DND-41 (cell line): ENCODE results near the gene POLR2I.

Experiments used
- EZH2 ChIP-seq: IDR thresholded peaks from 3 replicates; pipeline ENCODE4 v1.6.1; 2012; ENCODE audit warnings: borderline replicate concordance, low read depth, mild to moderate bottlenecking, moderate library complexity, low read length, inconsistent platforms; ENCODE audit not compliant: severe bottlenecking
- TF ChIP-seq, protein P1 (sequence below): IDR thresholded peaks from 2 replicates; pipeline ENCODE4 v1.5.1; 2012; ENCODE audit warnings: borderline replicate concordance, low read length, moderate library complexity, mild to moderate bottlenecking; ENCODE audit not compliant: poor library complexity, severe bottlenecking; ENCODE audit errors: extremely low read depth

DNA sequence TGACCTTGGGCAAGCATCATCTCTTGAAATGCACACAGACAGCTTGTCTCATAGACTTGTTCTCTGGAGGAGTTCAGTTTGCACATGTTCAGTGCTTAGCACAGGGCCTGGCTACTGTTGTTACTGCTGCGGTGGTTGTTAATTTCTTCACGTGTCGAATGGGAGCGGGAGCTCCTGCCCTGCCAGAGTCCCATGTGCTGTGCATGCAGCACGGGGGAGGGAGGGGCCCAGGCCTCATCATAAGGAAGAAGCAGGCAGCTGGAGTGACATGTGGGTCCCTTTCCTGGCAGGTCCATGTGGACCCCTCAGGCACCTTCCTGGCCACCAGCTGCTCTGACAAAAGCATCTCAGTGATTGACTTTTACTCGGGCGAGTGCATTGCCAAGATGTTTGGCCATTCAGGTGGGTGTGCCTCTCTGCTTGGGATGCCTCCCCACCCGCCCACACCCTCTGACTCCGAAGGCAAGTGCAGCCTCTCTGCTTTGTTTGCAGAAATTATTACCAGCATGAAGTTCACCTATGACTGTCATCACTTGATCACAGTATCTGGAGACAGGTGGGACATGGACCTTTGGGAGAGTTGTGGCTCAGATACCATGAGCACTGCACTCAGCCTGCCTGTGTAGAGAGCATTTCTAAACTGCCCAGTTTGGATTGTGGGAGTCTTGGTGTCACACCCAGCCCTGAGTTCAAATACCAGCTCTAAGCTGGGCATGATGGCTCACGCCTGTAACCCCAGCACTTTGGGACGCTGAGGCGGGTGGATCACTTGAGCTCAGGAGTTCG lies 23.6 kb downstream of the POLR2I start:
- TF ChIP-seq, protein P1, sequence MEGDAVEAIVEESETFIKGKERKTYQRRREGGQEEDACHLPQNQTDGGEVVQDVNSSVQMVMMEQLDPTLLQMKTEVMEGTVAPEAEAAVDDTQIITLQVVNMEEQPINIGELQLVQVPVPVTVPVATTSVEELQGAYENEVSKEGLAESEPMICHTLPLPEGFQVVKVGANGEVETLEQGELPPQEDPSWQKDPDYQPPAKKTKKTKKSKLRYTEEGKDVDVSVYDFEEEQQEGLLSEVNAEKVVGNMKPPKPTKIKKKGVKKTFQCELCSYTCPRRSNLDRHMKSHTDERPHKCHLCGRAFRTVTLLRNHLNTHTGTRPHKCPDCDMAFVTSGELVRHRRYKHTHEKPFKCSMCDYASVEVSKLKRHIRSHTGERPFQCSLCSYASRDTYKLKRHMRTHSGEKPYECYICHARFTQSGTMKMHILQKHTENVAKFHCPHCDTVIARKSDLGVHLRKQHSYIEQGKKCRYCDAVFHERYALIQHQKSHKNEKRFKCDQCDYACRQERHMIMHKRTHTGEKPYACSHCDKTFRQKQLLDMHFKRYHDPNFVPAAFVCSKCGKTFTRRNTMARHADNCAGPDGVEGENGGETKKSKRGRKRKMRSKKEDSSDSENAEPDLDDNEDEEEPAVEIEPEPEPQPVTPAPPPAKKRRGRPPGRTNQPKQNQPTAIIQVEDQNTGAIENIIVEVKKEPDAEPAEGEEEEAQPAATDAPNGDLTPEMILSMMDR = no peak
- TF ChIP-seq EZH2 = no peak
